OCI-LY1 (cell line): ENCODE data around the gene OR7A5.

Source experiments
- H2AFZ ChIP-seq: fragments of 200-600 bp; sonication (generic), shearing (Covaris generic); 2 replicates; pipeline ENCODE4 v1.6.0; 2014; ENCODE audit warnings: antibody characterized with exemption, mild to moderate bottlenecking, low read length
- H3F3A ChIP-seq: fragments of 200-600 bp; sonication (generic), shearing (Covaris generic); 2 replicates; pipeline ENCODE4 v1.6.0; 2014; ENCODE audit warnings: mild to moderate bottlenecking, antibody characterized with exemption, low read length, moderate library complexity; ENCODE audit not compliant: insufficient read depth
- H3K27ac ChIP-seq: fragments of 200-600 bp; sonication (generic); 2 replicates; pipeline ENCODE4 v1.5.1; 2014; ENCODE audit warnings: low read length, mixed run types, mild to moderate bottlenecking, low read depth; ENCODE audit not compliant: poor library complexity, severe bottlenecking
- H3K27me3 ChIP-seq: fragments of 200-600 bp; sonication (generic); 2 replicates; pipeline ENCODE4 v1.6.0; 2014; ENCODE audit warnings: antibody characterized with exemption, mild to moderate bottlenecking, low read length, moderate library complexity; ENCODE audit not compliant: insufficient read depth
- H3K36me3 ChIP-seq: fragments of 200-600 bp; sonication (generic); 2 replicates; pipeline ENCODE4 v1.6.1; 2014; ENCODE audit warnings: mild to moderate bottlenecking, antibody characterized with exemption, low read length, moderate library complexity, mixed read lengths; ENCODE audit not compliant: insufficient read depth
- H3K4me1 ChIP-seq: fragments of 200-600 bp; sonication (generic); 2 replicates; pipeline ENCODE4 v1.5.1; 2014; ENCODE audit warnings: mild to moderate bottlenecking, low read length, moderate library complexity; ENCODE audit not compliant: insufficient read depth, severe bottlenecking
- H3K4me2 ChIP-seq: fragments of 200-600 bp; sonication (generic), shearing (Covaris generic); 2 replicates; pipeline ENCODE4 v1.6.1; 2014; ENCODE audit warnings: low read length
- H3K4me3 ChIP-seq: fragments of 200-600 bp; sonication (generic); 2 replicates; pipeline ENCODE4 v1.5.1; 2014; ENCODE audit warnings: low read length, low read depth, mild to moderate bottlenecking, mixed read lengths; ENCODE audit not compliant: poor library complexity, severe bottlenecking
- H3K79me2 ChIP-seq: fragments of 200-600 bp; shearing (Covaris generic); 2 replicates; pipeline ENCODE4 v1.6.1; 2016; ENCODE audit warnings: mixed run types, low read length, mixed read lengths; ENCODE audit not compliant: insufficient read depth
- H3K9ac ChIP-seq: fragments of 200-600 bp; sonication (generic), shearing (Covaris generic); 2 replicates; pipeline ENCODE4 v1.6.1; 2014; ENCODE audit warnings: mild to moderate bottlenecking, low read length, mixed read lengths
- H3K9me2 ChIP-seq: fragments of 200-600 bp; sonication (generic), shearing (Covaris generic); 2 replicates; pipeline ENCODE4 v1.6.1; 2014; ENCODE audit warnings: low read depth, mild to moderate bottlenecking, low read length, mixed read lengths
- H3K9me3 ChIP-seq: fragments of 200-600 bp; shearing (Covaris generic); 2 replicates; pipeline ENCODE4 v1.6.1; 2014; ENCODE audit warnings: low read length, mixed read lengths
- H4K20me1 ChIP-seq: fragments of 200-600 bp; sonication (generic), shearing (Covaris generic); 2 replicates; pipeline ENCODE4 v1.6.0; 2016; ENCODE audit warnings: mild to moderate bottlenecking, low read length; ENCODE audit not compliant: insufficient read depth
- CTCF ChIP-seq: fragments of 200-600 bp; sonication (generic), shearing (Covaris generic); IDR thresholded peaks from 2 replicates; pipeline ENCODE4 v1.5.1; 2017; ENCODE audit warnings: mild to moderate bottlenecking, antibody characterized with exemption, low read length, moderate library complexity, mixed read lengths
- EZH2 ChIP-seq: fragments of 200-600 bp; sonication (generic), shearing (Covaris generic); IDR thresholded peaks from 2 replicates; pipeline ENCODE4 v1.8.0; 2017; ENCODE audit warnings: borderline replicate concordance, mixed run types, mild to moderate bottlenecking, antibody characterized with exemption, low read length, moderate library complexity, mixed read lengths

Gene OR7A5

GRCh38 chr19:14817052-14817451, 17.9 kb downstream of the OR7A5 start:
- no peak for TF ChIP-seq EZH2
- no peak for TF ChIP-seq CTCF
- Histone ChIP-seq H3K79me2 (no peaks in the 10 kb centered on the region), H2AFZ (no peak overlapping the region), H3K4me2 (no peak overlapping the region), H4K20me1 (no peaks in the 10 kb centered on the region), H3K4me1 (no peaks in the 10 kb centered on the region), H3K27ac (no peak overlapping the region), H3F3A (no peaks in the 10 kb centered on the region), H3K9ac (no peak overlapping the region), H3K9me2 (no peaks in the 10 kb centered on the region), H3K4me3 (no peak overlapping the region), H3K36me3 (no peaks in the 10 kb centered on the region), H3K9me3 (no peaks in the 10 kb centered on the region), H3K27me3 (no peaks in the 10 kb centered on the region)

GRCh38 chr19:14814982-14815652, 19.9 kb downstream of the OR7A5 start:
- no peaks in the 10 kb centered on the region for H3K9me2 ChIP-seq
- TF ChIP-seq EZH2 (no peak), CTCF (no peak)
- no peaks in the 10 kb centered on the region for H3K9me3 ChIP-seq
- H3K9ac ChIP-seq = no peak overlapping the region
- H3K4me3 ChIP-seq = no peak overlapping the region
- no peaks in the 10 kb centered on the region for H3K36me3 ChIP-seq
- H3F3A ChIP-seq = no peaks in the 10 kb centered on the region
- no peaks in the 10 kb centered on the region for H3K27me3 ChIP-seq
- no peak overlapping the region for H2AFZ ChIP-seq
- H3K4me2 ChIP-seq = no peak overlapping the region
- H3K79me2 ChIP-seq = no peaks in the 10 kb centered on the region
- H4K20me1 ChIP-seq = no peaks in the 10 kb centered on the region
- no peaks in the 10 kb centered on the region for H3K4me1 ChIP-seq
- H3K27ac ChIP-seq = no peak overlapping the region

GRCh38 chr19:14809272-14810057, 25.5 kb downstream of the OR7A5 start:
- Histone ChIP-seq H2AFZ (no peak overlapping the region), H3K27me3 (peaks cover 3% of the 10 kb centered on the region; the same call in 1 of the 2 replicates), H3F3A (no peaks in the 10 kb centered on the region), H4K20me1 (no peaks in the 10 kb centered on the region), H3K9ac (no peak overlapping the region), H3K79me2 (no peaks in the 10 kb centered on the region), H3K4me1 (no peaks in the 10 kb centered on the region), H3K9me3 (no peaks in the 10 kb centered on the region), H3K9me2 (no peaks in the 10 kb centered on the region), H3K36me3 (no peaks in the 10 kb centered on the region), H3K4me2 (no peak overlapping the region), H3K27ac (no peak overlapping the region), H3K4me3 (no peak overlapping the region)
- TF ChIP-seq CTCF = no peak
- no peak for TF ChIP-seq EZH2
